ENCODE data around the gene PRR23E.

DNA sequence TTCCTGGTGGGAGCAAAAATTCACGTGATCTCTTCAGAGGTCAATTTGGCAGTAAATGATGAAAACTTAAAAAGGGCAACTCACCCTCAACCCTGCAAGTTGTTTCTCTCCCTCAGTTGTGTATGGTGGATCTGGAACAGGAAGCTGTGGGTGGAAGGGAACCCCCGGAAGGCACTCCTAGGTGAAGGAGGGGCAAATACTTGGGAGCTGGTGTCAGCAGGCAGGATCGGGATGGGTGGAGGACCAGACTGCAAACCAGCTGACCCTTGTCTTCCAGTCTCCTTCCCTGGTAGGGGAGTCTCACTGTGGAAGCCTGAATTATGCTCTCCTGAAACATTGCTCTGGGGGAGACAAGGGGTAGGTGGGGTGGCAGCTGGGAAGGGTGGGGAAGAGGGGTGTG, 33.5 kb downstream of the PRR23E start:
- TF ChIP-seq, protein P1, sequence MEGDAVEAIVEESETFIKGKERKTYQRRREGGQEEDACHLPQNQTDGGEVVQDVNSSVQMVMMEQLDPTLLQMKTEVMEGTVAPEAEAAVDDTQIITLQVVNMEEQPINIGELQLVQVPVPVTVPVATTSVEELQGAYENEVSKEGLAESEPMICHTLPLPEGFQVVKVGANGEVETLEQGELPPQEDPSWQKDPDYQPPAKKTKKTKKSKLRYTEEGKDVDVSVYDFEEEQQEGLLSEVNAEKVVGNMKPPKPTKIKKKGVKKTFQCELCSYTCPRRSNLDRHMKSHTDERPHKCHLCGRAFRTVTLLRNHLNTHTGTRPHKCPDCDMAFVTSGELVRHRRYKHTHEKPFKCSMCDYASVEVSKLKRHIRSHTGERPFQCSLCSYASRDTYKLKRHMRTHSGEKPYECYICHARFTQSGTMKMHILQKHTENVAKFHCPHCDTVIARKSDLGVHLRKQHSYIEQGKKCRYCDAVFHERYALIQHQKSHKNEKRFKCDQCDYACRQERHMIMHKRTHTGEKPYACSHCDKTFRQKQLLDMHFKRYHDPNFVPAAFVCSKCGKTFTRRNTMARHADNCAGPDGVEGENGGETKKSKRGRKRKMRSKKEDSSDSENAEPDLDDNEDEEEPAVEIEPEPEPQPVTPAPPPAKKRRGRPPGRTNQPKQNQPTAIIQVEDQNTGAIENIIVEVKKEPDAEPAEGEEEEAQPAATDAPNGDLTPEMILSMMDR (conservative IDR thresholded peaks at IDR 0.05; ENCODE audit: low read length): no peak
- TF ChIP-seq EZH2phosphoT487 (IDR thresholded peaks at IDR 0.05; ENCODE audit: borderline replicate concordance, low read depth, low read length): no peak
